Measurements from ENCODE around the gene TSPAN1. TPM values are rescaled to one million over a fixed set of nuclear protein-coding genes. Genes with fewer than 3 reads are reported as not detected.

TSPAN1 gene
- total RNA-seq: 10 to 100 TPM in 1 of 4 donors, 1 to 10 TPM in 3; 1.0 to 11.0 (median 1.7) TPM

DNA sequence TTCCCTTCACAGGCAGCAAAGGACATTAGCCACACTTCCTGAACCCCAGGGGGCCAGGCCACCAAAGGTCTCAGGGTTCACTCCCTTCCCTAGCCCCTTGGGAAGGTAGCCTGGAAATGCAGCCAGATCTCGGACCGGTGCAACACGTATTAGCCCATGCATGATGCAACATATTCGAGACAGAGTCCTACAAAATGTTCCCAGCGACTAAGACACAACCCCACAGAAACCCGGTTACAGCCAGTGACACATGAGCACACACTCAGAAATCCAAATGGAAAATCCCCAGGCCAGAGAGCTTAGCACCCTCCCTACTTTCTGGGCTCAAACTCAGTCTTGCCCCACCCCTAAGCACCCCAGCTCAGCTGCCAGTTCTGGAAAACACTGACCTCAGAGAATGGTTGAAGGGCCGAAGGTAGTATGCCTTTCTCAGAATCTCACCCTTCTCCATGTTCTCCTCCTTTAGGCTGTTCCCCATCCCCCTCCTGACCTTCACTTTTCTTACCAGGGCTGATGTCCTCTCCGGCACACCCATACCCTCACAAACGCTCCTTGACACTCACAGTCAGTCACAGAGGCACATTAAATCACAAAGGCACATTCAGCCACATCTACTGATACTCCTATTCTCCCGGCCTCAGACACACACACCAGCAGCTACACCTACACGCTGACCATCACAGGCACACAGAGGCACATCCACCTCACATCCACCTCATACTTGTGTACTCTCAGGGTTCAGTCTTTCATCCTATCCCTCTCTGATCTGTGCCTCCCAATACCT is at the start of gene TSPAN1:
TSPAN1 (plus strand) TSS at position 640 of the 784 bp plus-strand sequence. CDS start 6,021 bp downstream, outside the sequence.
- H3K27me3 ChIP-seq: no peaks in the 10 kb centered on the region
- no peaks in the 10 kb centered on the region for H3K9me3 ChIP-seq
- TF ChIP-seq POLR2AphosphoS5 (IDR thresholded peaks at IDR 0.05) (peak; percentile 34), EP300 (IDR thresholded peaks at IDR 0.05) (no peak)
- no peak within 1 kb of the TSS for H3K4me3 ChIP-seq
- H3K36me3 ChIP-seq: no peaks in the 10 kb centered on the region
- peaks cover 4 to 57% (median 21%) of the 10 kb centered on the region in 3 donors for H3K4me1 ChIP-seq
- ATAC-seq: peak; percentile 88
- H3K27ac ChIP-seq: peak within 1 kb of the TSS; percentile 55 to 79 (median 78)
- WGBS, 2 donors (ENCODE audit: low coverage in 1 of 2): 24 to 38% methylated on average over 6 to 10 of the region's 11 CpGs

- Histone ChIP-seq H3K9me3 (no peaks in the 10 kb centered on the region), H3K4me3 (peak overlapping the region in 1 of 2 donors; percentile 68), H3K36me3 (no peaks in the 10 kb centered on the region), H3K27me3 (no peaks in the 10 kb centered on the region), H3K4me1 (peaks cover 0 to 40% (median 0%) of the 10 kb centered on the region in 3 donors), H3K27ac (no peak overlapping the region)
- WGBS, 2 donors (ENCODE audit: low coverage in 1 of 2): 88% methylated on average over 2 of the region's 3 CpGs; no CpG with 5 or more reads in 1 of the 2 donors
- ATAC-seq: no peak
- no peak for TF ChIP-seq POLR2AphosphoS5 (IDR thresholded peaks at IDR 0.05)
- TF ChIP-seq CTCF (IDR thresholded peaks at IDR 0.05): no peak
Measured at GRCh38 chr1:46128344-46128743, 46.5 kb upstream of the TSPAN1 start.

GRCh38 chr1:46130121-46130520 is 44.8 kb upstream of the TSPAN1 start:
- H3K27me3 ChIP-seq: no peaks in the 10 kb centered on the region
- H3K4me3 ChIP-seq: peak overlapping the region; percentile 68 to 94
- peaks cover 0 to 57% (median 5%) of the 10 kb centered on the region in 3 donors for H3K4me1 ChIP-seq
- H3K36me3 ChIP-seq: no peaks in the 10 kb centered on the region
- TF ChIP-seq POLR2AphosphoS5 (IDR thresholded peaks at IDR 0.05): no peak
- TF ChIP-seq CTCF (IDR thresholded peaks at IDR 0.05): no peak
- no peak for TF ChIP-seq POLR2A (IDR thresholded peaks at IDR 0.05)
- TF ChIP-seq EP300 (IDR thresholded peaks at IDR 0.05): no peak
- peak overlapping the region in 2 of 4 donors; percentile 96 to 97 for H3K27ac ChIP-seq
- WGBS, 2 donors (ENCODE audit: low coverage in 1 of 2): 6 to 50% methylated on average over 1 of the region's 1 CpG
- H3K9me3 ChIP-seq: no peaks in the 10 kb centered on the region
- ATAC-seq: no peak

GRCh38 chr1:46130606-46131005 is 44.3 kb upstream of the TSPAN1 start:
- H3K4me1 ChIP-seq: peaks cover 0 to 62% (median 7%) of the 10 kb centered on the region in 3 donors
- ATAC-seq: no peak
- no peak for TF ChIP-seq CTCF (IDR thresholded peaks at IDR 0.05)
- no peak for TF ChIP-seq POLR2AphosphoS5 (IDR thresholded peaks at IDR 0.05)
- no peak for TF ChIP-seq POLR2A (IDR thresholded peaks at IDR 0.05)
- no peak for TF ChIP-seq EP300 (IDR thresholded peaks at IDR 0.05)
- H3K27ac ChIP-seq: peak overlapping the region in 3 of 4 donors; percentile 30 to 97 (median 96)
- H3K36me3 ChIP-seq: no peaks in the 10 kb centered on the region
- H3K9me3 ChIP-seq: no peaks in the 10 kb centered on the region
- H3K4me3 ChIP-seq: peak overlapping the region; percentile 68 to 94
- 5 to 12% methylated on average over 5 of the region's 5 CpGs for WGBS, 2 donors (ENCODE audit: low coverage in 1 of 2)
- no peaks in the 10 kb centered on the region for H3K27me3 ChIP-seq

- Histone ChIP-seq H3K4me1 (peaks cover 0 to 67% (median 7%) of the 10 kb centered on the region in 3 donors), H3K36me3 (no peaks in the 10 kb centered on the region), H3K9me3 (no peaks in the 10 kb centered on the region), H3K27me3 (no peaks in the 10 kb centered on the region), H3K27ac (peak overlapping the region; percentile 30 to 97 (median 82)), H3K4me3 (peak overlapping the region; percentile 68 to 94)
- TF ChIP-seq EP300 (IDR thresholded peaks at IDR 0.05): no peak
- no peak for TF ChIP-seq POLR2A (IDR thresholded peaks at IDR 0.05)
- no peak for TF ChIP-seq CTCF (IDR thresholded peaks at IDR 0.05)
- no peak for TF ChIP-seq POLR2AphosphoS5 (IDR thresholded peaks at IDR 0.05)
- ATAC-seq: no peak
- WGBS, 2 donors (ENCODE audit: low coverage in 1 of 2): 0% methylated on average over 10 of the region's 10 CpGs
Measured at GRCh38 chr1:46131093-46131492, 43.8 kb upstream of the TSPAN1 start.

Data from gastroesophageal sphincter (tissue), 4 donors.